ENCODE data around the gene KAT6B.
A peak's percentile ranks its signal among the peaks of the same experiment; 100 is the strongest.

KAT6B gene

DNA sequence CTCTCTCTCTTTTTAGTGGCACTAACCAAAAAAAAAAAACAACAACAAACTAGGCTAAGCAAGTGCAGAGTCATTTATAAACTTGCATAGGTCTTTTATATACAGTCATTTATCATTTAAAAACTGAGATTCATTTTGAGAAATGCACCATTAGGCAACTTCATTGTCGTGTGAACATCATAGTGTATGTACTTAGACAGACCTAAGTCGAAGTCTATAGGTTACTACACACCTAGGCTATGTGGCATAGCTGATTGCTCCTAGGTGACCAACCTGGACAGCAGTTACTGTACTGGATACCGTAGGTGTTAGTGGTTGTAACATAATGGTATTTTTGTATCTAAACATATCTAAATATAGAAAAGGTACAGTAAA lies 175.9 kb downstream of the KAT6B start:
- no peak for DNase-seq
- Histone ChIP-seq H3K4me3 (ENCODE audit: control insufficient read depth in 1 of 7, extremely low read depth in 1 of 7, insufficient read depth in 4 of 7, low read depth in 2 of 7, low read length in 6 of 7) (no peak overlapping the region), H3K9me3 (ENCODE audit: control extremely low read depth in 1 of 5, control insufficient read depth in 4 of 5, insufficient read depth in 2 of 5, low read depth in 1 of 5, low read length in 4 of 5) (no peaks in the 10 kb centered on the region), H3K4me1 (ENCODE audit: control extremely low read depth in 1 of 4, control insufficient read depth in 4 of 4, insufficient read depth in 4 of 4, low read length in 3 of 4) (peaks cover 0 to 14% (median 5%) of the 10 kb centered on the region in 4 experiments), H3K36me3 (ENCODE audit: control insufficient read depth in 4 of 4, insufficient read depth in 4 of 4, low read length in 3 of 4) (peaks cover 3 to 29% (median 12%) of the 10 kb centered on the region in 4 experiments), H3K27me3 (replicated peaks in 2 of 5; ENCODE audit: control insufficient read depth in 4 of 5, insufficient read depth in 5 of 5, low read length in 4 of 5) (no peaks in the 10 kb centered on the region), H3K27ac (ENCODE audit: insufficient read depth in 1 of 2, low read depth in 1 of 2, low read length in 2 of 2, poor library complexity in 1 of 2, severe bottlenecking in 2 of 2) (no peak overlapping the region)
- POLR2A ChIA-PET, result no interaction called here
- no CpG with 5 or more reads among the region's 3 CpGs for WGBS (ENCODE audit: insufficient coverage)
- CTCF ChIA-PET, result interaction anchor here (1.1 to 1.4 kb wide), 3 partner anchors 10 to 25 kb away, joined by 3 read pairs; no protein-coding TSS in a partner anchor

DNA sequence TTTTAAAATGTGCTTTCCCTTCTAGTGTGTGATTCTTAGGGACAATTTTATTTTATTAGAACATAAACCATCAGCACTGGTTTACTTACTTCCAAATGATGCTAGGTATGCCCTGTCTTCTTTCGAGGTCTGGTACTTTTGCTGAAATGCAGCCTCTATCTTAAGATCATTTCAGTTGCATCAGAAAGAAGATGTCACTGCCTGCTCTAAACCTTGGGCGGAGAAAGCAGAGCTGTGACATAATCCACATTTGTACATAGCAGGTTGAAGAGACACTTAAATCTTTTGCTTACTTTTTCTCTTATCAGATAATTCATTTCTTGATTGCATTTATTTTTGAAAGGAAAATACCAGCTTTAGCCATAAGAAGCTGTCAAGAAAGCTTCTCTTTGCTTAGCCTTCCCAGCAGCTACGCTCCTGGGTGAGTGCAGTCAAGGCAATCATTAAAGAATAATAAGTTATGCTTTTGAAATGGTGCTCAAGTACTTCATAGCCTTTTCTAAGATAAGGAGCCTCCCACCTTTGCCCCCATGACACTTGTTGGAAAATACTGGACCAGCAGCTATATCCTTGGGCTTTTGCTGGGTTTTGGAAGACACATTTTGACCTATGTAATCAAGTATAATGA lies 176.7 kb downstream of the KAT6B start:
- H3K9me3 ChIP-seq (ENCODE audit: control extremely low read depth in 1 of 5, control insufficient read depth in 4 of 5, insufficient read depth in 2 of 5, low read depth in 1 of 5, low read length in 4 of 5), result no peaks in the 10 kb centered on the region
- WGBS (ENCODE audit: insufficient coverage), result 100% methylated on average over 2 of the region's 3 CpGs
- CTCF ChIA-PET, result interaction anchor here (1.1 kb wide), 1 partner anchor 24 kb away, joined by 3 read pairs; no protein-coding TSS in a partner anchor
- H3K4me3 ChIP-seq (ENCODE audit: control insufficient read depth in 1 of 7, extremely low read depth in 1 of 7, insufficient read depth in 4 of 7, low read depth in 2 of 7, low read length in 6 of 7), result no peak overlapping the region
- no peaks in the 10 kb centered on the region for H3K27me3 ChIP-seq (replicated peaks in 2 of 5; ENCODE audit: control insufficient read depth in 4 of 5, insufficient read depth in 5 of 5, low read length in 4 of 5)
- H3K36me3 ChIP-seq (ENCODE audit: control insufficient read depth in 4 of 4, insufficient read depth in 4 of 4, low read length in 3 of 4), result peaks cover 3 to 27% (median 10%) of the 10 kb centered on the region in 4 experiments
- no peak overlapping the region for H3K27ac ChIP-seq (ENCODE audit: insufficient read depth in 1 of 2, low read depth in 1 of 2, low read length in 2 of 2, poor library complexity in 1 of 2, severe bottlenecking in 2 of 2)
- POLR2A ChIA-PET, result no interaction called here
- H3K4me1 ChIP-seq (ENCODE audit: control extremely low read depth in 1 of 4, control insufficient read depth in 4 of 4, insufficient read depth in 4 of 4, low read length in 3 of 4), result peaks cover 0 to 20% (median 9%) of the 10 kb centered on the region in 4 experiments
- no peak for DNase-seq

DNA sequence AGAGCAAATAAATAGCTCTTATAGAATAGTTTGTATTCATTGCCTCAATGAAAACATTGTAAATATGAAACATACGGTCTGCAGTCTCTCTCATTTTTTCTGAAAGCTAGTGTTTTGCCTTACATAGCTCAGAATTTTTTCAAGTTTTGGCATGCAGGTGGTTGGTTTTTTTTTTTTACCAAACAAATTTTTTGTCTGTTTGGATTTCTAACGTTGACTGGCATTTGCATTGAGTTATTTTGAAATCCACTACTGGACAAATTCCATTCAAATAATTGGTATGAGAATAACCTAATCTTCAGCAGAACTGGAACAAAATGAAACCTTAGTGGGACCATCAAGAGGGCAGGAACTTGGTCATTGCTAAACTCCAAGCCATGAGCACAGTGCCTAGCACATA lies 177.5 kb downstream of the KAT6B start:
- ChIA-PET POLR2A (no interaction called here), CTCF (no interaction called here)
- Histone ChIP-seq H3K4me1 (ENCODE audit: control extremely low read depth in 1 of 4, control insufficient read depth in 4 of 4, insufficient read depth in 4 of 4, low read length in 3 of 4) (peaks cover 3 to 28% (median 15%) of the 10 kb centered on the region in 4 experiments), H3K4me3 (ENCODE audit: control insufficient read depth in 1 of 7, extremely low read depth in 1 of 7, insufficient read depth in 4 of 7, low read depth in 2 of 7, low read length in 6 of 7) (no peak overlapping the region), H3K9me3 (ENCODE audit: control extremely low read depth in 1 of 5, control insufficient read depth in 4 of 5, insufficient read depth in 2 of 5, low read depth in 1 of 5, low read length in 4 of 5) (no peaks in the 10 kb centered on the region), H3K27me3 (replicated peaks in 2 of 5; ENCODE audit: control insufficient read depth in 4 of 5, insufficient read depth in 5 of 5, low read length in 4 of 5) (no peaks in the 10 kb centered on the region), H3K27ac (ENCODE audit: insufficient read depth in 1 of 2, low read depth in 1 of 2, low read length in 2 of 2, poor library complexity in 1 of 2, severe bottlenecking in 2 of 2) (no peak overlapping the region), H3K36me3 (ENCODE audit: control insufficient read depth in 4 of 4, insufficient read depth in 4 of 4, low read length in 3 of 4) (peaks cover 3 to 21% (median 10%) of the 10 kb centered on the region in 4 experiments)
- no peak for DNase-seq
- WGBS (ENCODE audit: insufficient coverage), result no CpG with 5 or more reads among the region's 2 CpGs

DNA sequence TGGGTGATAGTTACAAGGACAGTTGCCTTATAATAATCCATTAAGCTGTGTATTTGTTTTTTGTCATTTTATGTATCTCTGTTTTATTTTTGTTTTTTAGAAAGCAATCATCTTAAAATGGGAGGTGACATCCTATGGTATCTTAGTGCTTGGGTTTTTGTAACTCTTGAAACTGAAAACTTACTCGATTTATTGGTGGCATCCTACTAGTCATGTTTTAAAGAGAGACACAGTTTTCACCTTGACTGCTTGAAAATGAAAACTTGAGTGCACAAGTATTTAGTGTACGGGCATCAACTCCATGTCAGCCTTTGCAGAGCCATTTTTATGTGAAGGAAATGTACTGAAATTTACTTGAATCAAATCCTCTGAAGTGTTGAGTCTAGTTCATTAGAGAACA lies 181.2 kb downstream of the KAT6B start:
- 57% methylated on average over 2 of the region's 2 CpGs for WGBS (ENCODE audit: insufficient coverage)
- no peaks in the 10 kb centered on the region for H3K27me3 ChIP-seq (replicated peaks in 2 of 5; ENCODE audit: control insufficient read depth in 4 of 5, insufficient read depth in 5 of 5, low read length in 4 of 5)
- CTCF ChIA-PET, result no interaction called here

DNA sequence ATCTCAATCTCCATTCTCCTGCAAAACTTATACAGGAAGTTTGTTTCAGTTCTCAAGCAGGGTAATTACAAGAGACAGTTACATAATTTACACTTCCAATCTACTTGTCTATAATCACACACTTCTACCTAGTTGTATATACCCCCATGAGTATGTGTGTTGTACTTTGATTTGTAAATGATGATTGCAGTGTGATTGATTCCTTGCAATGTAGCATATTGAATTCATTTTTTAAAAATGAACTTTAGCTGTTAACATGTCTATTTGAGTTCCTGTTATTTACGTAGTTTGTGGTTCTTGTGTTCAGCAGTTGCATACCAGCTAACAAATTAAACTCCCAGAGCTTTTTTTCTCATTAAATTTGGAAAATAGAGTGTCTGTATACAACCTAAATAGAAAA lies 182.6 kb downstream of the KAT6B start:
- WGBS (ENCODE audit: insufficient coverage), result no CpG with 5 or more reads among the region's 1 CpG
- H3K27me3 ChIP-seq (replicated peaks in 2 of 5; ENCODE audit: control insufficient read depth in 4 of 5, insufficient read depth in 5 of 5, low read length in 4 of 5), result no peaks in the 10 kb centered on the region
- CTCF ChIA-PET, result interaction anchor here (0.8 to 2.2 kb wide), 4 partner anchors 9 to 270 kb away, joined by 3 to 10 read pairs (median 4); no protein-coding TSS in a partner anchor
- H3K4me1 ChIP-seq (ENCODE audit: control extremely low read depth in 1 of 4, control insufficient read depth in 4 of 4, insufficient read depth in 4 of 4, low read length in 3 of 4), result peaks cover 6 to 40% (median 22%) of the 10 kb centered on the region in 4 experiments
- H3K27ac ChIP-seq (ENCODE audit: insufficient read depth in 1 of 2, low read depth in 1 of 2, low read length in 2 of 2, poor library complexity in 1 of 2, severe bottlenecking in 2 of 2), result peak overlapping the region in 1 of 2 experiments; percentile 8
- H3K9me3 ChIP-seq (ENCODE audit: control extremely low read depth in 1 of 5, control insufficient read depth in 4 of 5, insufficient read depth in 2 of 5, low read depth in 1 of 5, low read length in 4 of 5), result no peaks in the 10 kb centered on the region
- peak in 2 of 3 donors; percentile 40 to 61 for DNase-seq
- peaks cover 7 to 24% (median 13%) of the 10 kb centered on the region in 4 experiments for H3K36me3 ChIP-seq (ENCODE audit: control insufficient read depth in 4 of 4, insufficient read depth in 4 of 4, low read length in 3 of 4)
- H3K4me3 ChIP-seq (ENCODE audit: control insufficient read depth in 1 of 7, extremely low read depth in 1 of 7, insufficient read depth in 4 of 7, low read depth in 2 of 7, low read length in 6 of 7), result peak overlapping the region in 3 of 7 experiments; percentile 1 to 78 (median 57)
- POLR2A ChIA-PET, result no interaction called here

More for the DNA sequence above, 181.2 kb downstream of the KAT6B start:
- POLR2A ChIA-PET, result no interaction called here
- Histone ChIP-seq H3K9me3 (ENCODE audit: control extremely low read depth in 1 of 5, control insufficient read depth in 4 of 5, insufficient read depth in 2 of 5, low read depth in 1 of 5, low read length in 4 of 5) (no peaks in the 10 kb centered on the region), H3K4me3 (ENCODE audit: control insufficient read depth in 1 of 7, extremely low read depth in 1 of 7, insufficient read depth in 4 of 7, low read depth in 2 of 7, low read length in 6 of 7) (peak overlapping the region in 4 of 7 experiments; percentile 20 to 78 (median 55)), H3K4me1 (ENCODE audit: control extremely low read depth in 1 of 4, control insufficient read depth in 4 of 4, insufficient read depth in 4 of 4, low read length in 3 of 4) (peaks cover 6 to 27% (median 18%) of the 10 kb centered on the region in 4 experiments), H3K36me3 (ENCODE audit: control insufficient read depth in 4 of 4, insufficient read depth in 4 of 4, low read length in 3 of 4) (peaks cover 8 to 25% (median 11%) of the 10 kb centered on the region in 4 experiments), H3K27ac (ENCODE audit: insufficient read depth in 1 of 2, low read depth in 1 of 2, low read length in 2 of 2, poor library complexity in 1 of 2, severe bottlenecking in 2 of 2) (peak overlapping the region; percentile 51 to 73)
- peak in 2 of 3 donors; percentile 18 to 30 for DNase-seq

DNA sequence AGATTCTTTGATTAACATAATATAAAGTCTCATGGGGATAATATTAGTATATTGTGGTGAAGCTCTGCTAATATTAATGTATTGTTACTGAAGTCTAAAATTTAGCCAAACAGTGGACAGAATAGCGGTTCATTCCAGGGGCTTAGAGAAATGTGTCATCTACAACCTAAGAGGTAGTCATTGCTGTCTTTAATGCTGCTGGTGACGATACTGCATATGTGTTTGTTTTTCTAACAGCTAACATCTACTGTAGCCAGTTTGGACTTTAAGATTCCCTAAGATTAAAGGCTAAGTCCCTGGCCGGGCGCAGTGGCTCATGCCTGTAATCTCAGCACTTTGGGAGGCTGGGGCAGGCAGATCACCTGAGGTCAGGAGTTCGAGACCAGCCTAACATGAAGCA lies 183.0 kb downstream of the KAT6B start:
- 92% methylated on average over 4 of the region's 5 CpGs for WGBS (ENCODE audit: insufficient coverage)
- Histone ChIP-seq H3K4me3 (ENCODE audit: control insufficient read depth in 1 of 7, extremely low read depth in 1 of 7, insufficient read depth in 4 of 7, low read depth in 2 of 7, low read length in 6 of 7) (peak overlapping the region in 2 of 7 experiments; percentile 0 to 78), H3K27me3 (replicated peaks in 2 of 5; ENCODE audit: control insufficient read depth in 4 of 5, insufficient read depth in 5 of 5, low read length in 4 of 5) (no peaks in the 10 kb centered on the region), H3K9me3 (ENCODE audit: control extremely low read depth in 1 of 5, control insufficient read depth in 4 of 5, insufficient read depth in 2 of 5, low read depth in 1 of 5, low read length in 4 of 5) (no peaks in the 10 kb centered on the region), H3K27ac (ENCODE audit: insufficient read depth in 1 of 2, low read depth in 1 of 2, low read length in 2 of 2, poor library complexity in 1 of 2, severe bottlenecking in 2 of 2) (no peak overlapping the region), H3K4me1 (ENCODE audit: control extremely low read depth in 1 of 4, control insufficient read depth in 4 of 4, insufficient read depth in 4 of 4, low read length in 3 of 4) (peaks cover 6 to 43% (median 22%) of the 10 kb centered on the region in 4 experiments), H3K36me3 (ENCODE audit: control insufficient read depth in 4 of 4, insufficient read depth in 4 of 4, low read length in 3 of 4) (peaks cover 3 to 22% (median 12%) of the 10 kb centered on the region in 4 experiments)
- ChIA-PET CTCF (interaction anchor here (1.4 to 2.2 kb wide), 3 partner anchors 8 to 227 kb away, joined by 4 to 10 read pairs (median 4); no protein-coding TSS in a partner anchor), POLR2A (no interaction called here)
- no peak for DNase-seq

DNA sequence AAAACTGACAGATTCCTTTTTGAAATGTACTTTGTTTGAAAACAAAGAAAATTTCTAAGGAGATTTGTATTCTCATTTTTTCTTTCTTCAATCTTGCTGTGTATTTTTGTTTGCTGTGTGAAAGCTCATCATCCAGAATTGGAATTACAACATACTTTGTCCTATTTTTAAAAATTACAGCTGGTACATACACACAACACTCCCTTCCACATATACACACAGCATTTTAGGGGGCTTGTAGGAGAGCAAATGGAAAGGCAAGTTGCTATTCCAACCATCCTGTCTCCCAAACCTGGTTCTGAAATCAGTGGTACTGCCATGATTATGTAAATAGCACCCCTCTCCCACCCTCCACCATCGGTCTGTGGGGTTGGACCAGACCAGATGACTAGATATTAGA lies 184.0 kb downstream of the KAT6B start:
- ChIA-PET CTCF (interaction anchor here (1.2 to 2.2 kb wide), 3 partner anchors 10 to 762 kb away, joined by 3 to 10 read pairs (median 4); no protein-coding TSS in a partner anchor), POLR2A (no interaction called here)
- Histone ChIP-seq H3K4me1 (ENCODE audit: control extremely low read depth in 1 of 4, control insufficient read depth in 4 of 4, insufficient read depth in 4 of 4, low read length in 3 of 4) (peaks cover 6 to 53% (median 28%) of the 10 kb centered on the region in 4 experiments), H3K4me3 (ENCODE audit: control insufficient read depth in 1 of 7, extremely low read depth in 1 of 7, insufficient read depth in 4 of 7, low read depth in 2 of 7, low read length in 6 of 7) (no peak overlapping the region), H3K27me3 (replicated peaks in 2 of 5; ENCODE audit: control insufficient read depth in 4 of 5, insufficient read depth in 5 of 5, low read length in 4 of 5) (no peaks in the 10 kb centered on the region), H3K36me3 (ENCODE audit: control insufficient read depth in 4 of 4, insufficient read depth in 4 of 4, low read length in 3 of 4) (peaks cover 3 to 29% (median 11%) of the 10 kb centered on the region in 4 experiments), H3K9me3 (ENCODE audit: control extremely low read depth in 1 of 5, control insufficient read depth in 4 of 5, insufficient read depth in 2 of 5, low read depth in 1 of 5, low read length in 4 of 5) (no peaks in the 10 kb centered on the region), H3K27ac (ENCODE audit: insufficient read depth in 1 of 2, low read depth in 1 of 2, low read length in 2 of 2, poor library complexity in 1 of 2, severe bottlenecking in 2 of 2) (no peak overlapping the region)
- no peak for DNase-seq
- 100% methylated on average over 1 of the region's 1 CpG for WGBS (ENCODE audit: insufficient coverage)

Measured in common myeloid progenitor, CD34-positive (primary cell).